Stimulated activated CD8-positive, alpha-beta memory T cell treated with anti-CD3 and anti-CD28 coated beads, Interleukin-4, amount 100 ng/mL, for 1 hour (primary cell): Measurements from ENCODE around the gene SND1.

Experiments used
- DNase-seq, 2 donors: peaks; one replicate each; pipeline ENCODE4 v3.0.0-alpha.2; 2020; ENCODE audit warnings: low read depth in 2 of 2, low spot score in 1 of 2

Gene SND1

GRCh38 chr7:128123291-128124037, 471.5 kb downstream of the SND1 start:
- no peak for DNase-seq

DNA sequence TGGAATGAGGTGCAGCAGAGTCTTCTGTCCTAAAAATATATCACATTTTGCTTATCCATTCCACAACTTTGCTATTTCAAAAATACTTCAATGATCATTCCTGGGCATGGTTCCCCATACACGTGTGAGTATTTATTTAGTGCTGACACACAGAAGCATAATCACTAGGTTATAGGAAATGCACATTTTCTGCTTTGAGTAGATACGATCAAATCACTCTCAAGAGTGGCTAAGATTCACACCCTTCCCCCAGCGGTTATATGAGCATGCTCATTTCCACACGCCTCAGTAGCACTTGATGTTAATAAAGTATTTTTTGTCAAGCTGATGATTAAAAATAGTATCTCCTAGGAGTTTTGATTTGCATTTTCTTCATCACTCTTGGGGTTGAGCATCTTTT, 472.8 kb downstream of the SND1 start:
- DNase-seq = no peak

GRCh38 chr7:128125816-128126215, 473.8 kb downstream of the SND1 start:
- DNase-seq = no peak

- DNase-seq = no peak
Measured at GRCh38 chr7:128128401-128128800, 476.4 kb downstream of the SND1 start.

DNA sequence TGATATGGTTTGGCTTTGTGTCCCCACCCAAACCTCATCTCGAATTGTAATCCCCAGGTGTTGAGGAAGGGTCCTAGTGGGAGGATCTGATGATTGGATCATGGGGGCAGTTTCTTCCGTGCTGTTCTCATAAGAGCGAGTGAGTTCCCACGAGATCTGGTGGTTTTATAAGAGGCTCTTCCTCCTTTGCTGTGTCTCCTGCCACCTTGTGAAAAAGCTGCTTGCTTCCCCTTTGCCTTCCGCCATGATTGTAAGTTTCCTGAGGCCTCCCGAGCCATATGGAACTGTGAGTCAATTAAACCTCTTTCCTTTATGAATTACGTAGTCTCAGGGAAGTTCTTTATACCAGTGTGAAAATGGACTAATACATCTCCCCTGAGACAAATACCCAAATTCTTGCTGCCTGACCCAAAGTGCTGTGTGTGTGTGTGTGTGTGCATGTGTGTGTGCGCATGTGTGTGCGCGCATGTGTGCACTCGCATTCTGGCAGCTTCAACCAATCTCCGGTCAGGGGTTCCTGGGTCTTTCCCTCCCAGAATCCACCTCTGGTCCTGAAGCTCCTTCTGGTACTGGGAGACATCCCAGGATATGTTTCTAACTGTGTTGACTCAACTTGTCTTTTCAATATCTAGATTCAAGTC, 477.4 kb downstream of the SND1 start:
- DNase-seq = no peak

- no peak for DNase-seq
Measured at GRCh38 chr7:128131115-128131514, 479.1 kb downstream of the SND1 start.

DNA sequence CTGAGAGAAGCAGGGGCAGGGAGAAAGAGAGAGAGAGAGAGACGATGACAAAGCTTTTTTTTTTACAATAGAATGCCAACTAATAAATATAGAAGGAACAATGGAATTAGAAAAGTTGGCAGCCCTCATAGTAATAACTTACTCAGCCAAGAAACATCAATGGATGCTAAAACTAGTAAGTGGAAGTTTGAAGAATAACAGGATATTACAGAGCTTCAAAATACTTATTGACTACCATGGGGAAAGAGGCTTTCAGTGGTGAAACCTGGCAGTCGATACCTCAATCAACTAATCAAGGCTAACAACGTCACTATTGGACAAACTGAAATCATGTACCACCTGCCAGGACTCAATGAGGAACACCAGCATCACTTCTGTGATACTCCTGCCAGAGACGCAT, 479.7 kb downstream of the SND1 start:
- DNase-seq = no peak

GRCh38 chr7:128132426-128133069, 480.6 kb downstream of the SND1 start:
- DNase-seq = no peak

DNA sequence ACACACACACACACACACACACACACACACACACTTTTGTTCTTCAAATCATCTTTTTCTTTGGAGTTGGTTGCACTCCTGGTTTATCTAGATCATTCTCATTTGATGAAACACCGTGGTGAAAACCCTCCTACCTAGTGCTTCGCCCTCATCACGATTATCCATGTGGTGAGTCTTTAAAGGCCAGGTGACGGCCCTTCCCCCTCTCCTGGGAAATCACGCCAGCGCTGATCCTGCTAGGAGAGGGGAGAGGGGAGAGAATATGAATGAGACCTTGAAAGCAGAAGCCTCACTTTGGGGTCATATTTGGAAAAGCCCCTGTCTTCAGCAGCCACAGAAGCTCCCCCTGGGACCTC, 483.1 kb downstream of the SND1 start:
- no peak for DNase-seq

- peak; percentile 14 to 38 for DNase-seq
Measured at GRCh38 chr7:128135515-128136214, 483.7 kb downstream of the SND1 start.

DNA sequence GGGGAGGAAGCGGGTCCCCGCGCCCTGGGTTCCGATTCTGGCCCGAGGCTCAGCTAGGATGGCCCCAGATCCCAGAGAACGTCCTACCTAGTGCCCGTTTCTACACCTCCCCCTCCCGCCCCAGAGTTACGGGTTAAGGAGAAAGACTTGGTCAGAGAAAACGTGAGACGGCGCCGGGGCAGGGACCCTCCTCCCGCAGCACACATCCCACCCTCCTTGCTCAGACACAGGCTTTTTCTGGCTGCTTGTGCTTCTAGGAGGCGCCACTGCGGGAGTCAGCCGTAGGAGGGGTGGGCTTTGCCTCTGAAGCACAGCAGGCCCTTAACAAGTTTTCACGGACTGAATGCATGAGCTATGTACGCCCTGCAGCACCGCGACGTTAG, 484.2 kb downstream of the SND1 start:
- no peak for DNase-seq

- DNase-seq = no peak
Measured at GRCh38 chr7:128137181-128137580, 485.2 kb downstream of the SND1 start.

DNA sequence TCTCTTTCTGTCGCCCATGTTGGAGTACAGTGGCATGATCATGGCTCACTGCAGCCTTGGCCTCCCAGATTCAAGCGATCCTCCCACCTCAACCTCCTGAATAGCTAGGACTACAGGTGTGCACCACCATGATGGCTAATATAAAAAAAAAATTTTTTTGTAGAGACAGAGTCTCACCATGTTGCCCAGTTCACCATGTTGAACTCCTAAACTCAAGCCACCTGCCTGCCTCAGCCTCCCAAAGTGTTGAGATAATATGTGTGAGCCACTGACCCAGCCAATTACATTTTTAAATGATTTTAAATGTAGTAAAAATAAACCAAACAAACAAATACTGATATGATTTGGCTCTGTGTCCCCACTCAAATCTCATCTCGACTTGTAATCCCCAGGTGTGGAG, 487.4 kb downstream of the SND1 start:
- DNase-seq = no peak

GRCh38 chr7:128141683-128142195, 489.7 kb downstream of the SND1 start:
- no peak for DNase-seq
